GM21717 (cell line): ENCODE measurements around the gene FN1.

Experiments used
- ATAC-seq: cut with Tn5 transposase; IDR thresholded peaks from one replicate; pipeline ENCODE4 v1.9.1; 2021; ENCODE audit warnings: mild to moderate bottlenecking, moderate library complexity; ENCODE audit not compliant: unreplicated experiment

FN1 gene

DNA sequence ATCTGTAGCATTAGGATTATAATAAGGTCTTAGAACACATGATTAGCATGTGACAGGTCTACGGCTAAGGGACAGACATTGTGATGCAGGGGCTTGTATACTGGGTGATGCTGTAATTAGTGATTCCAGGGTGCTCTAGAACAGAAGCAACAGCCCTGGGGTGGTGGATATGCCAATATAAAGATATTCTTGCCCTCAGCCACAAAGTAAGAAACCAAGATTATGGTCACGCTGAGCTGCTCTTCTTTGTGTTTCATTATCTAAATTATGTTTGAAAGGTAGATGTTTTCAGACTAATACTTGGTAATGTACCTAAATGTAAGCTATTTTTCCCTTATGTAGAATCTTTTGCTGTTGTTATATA, 45.3 kb downstream of the FN1 start:
- ATAC-seq = no peak

DNA sequence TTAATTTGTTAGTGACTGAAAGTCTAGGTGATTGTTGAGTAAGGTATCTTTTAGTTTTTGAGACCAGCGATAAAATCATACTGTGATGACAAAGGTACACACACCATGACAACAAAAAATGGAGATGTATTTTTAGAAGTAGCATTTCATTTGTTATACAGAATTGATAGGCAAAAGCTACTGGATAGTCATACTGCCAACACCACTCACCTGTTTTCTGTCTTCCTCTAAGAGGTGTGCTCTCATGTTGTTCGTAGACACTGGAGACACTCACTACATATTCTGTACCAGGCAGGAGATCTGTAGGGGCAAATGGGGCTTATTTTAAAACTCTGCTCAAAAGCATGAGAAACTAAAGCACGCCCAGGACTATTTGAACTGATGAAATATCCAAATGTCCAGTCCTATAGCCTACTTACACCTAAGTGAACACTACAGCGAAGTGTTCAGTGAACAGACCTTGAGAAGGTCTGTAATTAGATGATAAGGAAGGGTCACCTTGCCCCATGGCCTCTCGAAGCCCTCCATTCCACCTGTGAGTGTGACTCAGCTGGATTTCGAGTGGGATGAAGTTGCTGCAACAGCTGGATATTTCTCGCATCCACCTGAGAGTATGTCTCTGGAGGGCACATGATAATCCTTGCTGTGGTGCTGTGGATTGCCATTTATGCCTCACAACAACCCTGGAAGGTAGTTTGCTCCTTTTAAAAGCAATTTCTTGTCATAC, 47.7 kb downstream of the FN1 start:
- ATAC-seq = no peak

DNA sequence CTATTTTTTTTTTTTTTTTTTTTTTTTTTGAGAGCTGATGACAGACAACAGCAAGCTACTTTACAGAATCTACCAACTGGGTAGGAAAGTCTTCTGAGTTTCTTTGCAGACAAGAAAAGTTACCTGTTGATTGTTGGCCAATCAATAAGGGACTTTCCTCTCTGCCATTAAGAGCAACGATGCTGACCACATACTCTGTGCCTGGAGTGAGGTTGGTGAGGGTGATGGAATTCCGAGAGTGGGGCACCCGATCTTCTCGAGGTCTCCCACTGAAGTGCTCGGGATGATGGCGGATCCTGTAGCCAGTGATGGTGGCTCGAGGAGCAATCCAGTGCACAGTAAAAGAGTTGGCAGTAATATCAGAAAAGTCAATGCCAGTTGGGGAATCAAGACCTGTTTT, 49.3 kb downstream of the FN1 start:
- ATAC-seq = no peak

DNA sequence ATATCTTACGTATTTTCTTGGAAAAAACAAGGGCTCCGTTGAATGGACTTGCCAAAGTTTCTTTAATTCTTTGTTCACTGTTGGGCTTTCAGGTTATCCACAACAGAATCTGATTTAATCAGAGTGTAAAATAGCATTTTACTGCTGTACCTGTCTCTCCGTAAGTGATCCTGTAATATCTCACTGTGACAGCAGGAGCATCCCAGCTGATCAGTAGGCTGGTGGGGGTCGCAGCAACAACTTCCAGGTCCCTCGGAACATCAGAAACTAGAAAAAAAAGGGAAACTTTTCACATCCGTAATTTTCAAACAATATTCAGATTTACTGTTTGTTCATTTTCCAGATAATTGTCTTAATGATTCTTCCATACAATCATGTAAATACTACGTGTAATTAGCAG, 51.2 kb downstream of the FN1 start:
- no peak for ATAC-seq

DNA sequence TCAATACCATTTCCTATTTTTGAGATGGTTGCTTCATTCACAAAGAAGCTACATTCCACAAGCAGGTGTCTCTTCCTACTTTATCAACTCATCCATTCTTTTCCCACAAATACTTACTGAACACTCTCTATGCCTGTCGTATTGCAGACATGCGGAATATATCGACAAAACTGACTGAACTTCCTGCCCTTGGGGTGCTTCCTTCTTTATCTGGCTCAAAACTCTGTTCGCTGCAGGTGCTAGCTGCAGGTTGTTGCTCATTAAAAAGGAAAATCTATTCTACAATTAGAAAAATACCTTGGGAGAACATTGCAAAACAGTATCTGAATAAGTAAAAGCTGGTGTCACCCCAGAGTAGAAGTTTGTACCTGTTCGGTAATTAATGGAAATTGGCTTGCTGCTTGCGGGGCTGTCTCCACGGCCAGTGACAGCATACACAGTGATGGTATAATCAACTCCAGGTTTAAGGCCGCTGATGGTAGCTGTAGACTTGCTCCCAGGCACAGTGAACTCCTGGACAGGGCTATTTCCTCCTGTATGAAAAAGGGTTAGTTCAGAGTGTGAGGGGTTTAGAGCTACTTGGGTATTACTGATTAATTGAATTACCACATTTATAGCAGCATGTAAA, 52.1 kb downstream of the FN1 start:
- no peak for ATAC-seq

DNA sequence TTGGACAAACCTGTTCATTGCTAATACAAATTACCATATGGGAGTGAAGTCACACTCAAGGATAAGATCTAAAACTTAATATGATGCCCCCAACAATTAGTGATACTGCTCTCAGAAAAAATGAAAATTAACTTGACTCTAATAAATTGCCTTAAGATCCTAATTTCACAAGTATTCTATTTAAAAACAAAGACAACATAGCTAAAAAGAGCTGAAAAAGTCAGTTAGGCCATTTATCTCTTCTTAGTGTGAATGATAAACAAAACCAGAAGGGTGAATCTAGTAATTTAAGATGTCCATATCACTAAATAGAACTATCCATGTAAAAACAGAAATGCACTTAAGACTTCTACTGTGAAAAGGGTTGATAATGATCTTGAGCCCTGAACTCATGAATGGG, 53.4 kb downstream of the FN1 start:
- no peak for ATAC-seq

DNA sequence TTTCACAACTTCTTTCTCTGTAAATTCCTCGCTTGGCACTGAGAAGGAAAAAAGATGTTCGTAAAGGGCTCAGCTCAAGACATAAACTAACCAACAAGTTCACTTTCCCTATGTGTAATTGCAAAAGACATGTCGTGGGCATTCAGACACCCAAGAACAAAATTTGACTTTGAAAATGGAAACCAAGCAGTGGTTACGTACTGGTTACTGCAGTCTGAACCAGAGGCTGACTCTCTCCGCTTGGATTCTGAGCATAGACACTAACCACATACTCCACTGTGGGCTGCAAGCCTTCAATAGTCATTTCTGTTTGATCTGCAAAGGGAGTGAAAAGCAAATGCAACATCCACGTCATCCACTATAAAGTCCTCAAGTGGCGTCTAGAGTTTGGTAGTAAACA, 53.9 kb downstream of the FN1 start:
- no peak for ATAC-seq

DNA sequence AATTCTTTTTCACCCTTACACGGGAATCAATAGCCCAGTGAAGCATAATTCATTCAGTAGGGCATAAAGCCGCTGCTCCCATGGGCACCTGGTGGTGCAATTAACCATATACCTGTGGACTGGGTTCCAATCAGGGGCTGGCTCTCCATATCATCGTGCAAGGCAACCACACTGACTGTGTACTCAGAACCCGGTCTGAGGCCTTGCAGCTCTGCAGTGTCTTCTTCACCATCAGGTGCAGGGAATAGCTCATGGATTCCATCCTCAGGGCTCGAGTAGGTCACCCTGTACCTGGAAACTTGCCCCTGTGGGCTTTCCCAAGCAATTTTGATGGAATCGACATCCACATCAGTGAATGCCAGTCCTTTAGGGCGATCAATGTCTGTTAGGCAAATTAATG, 55.2 kb downstream of the FN1 start:
- ATAC-seq = no peak

DNA sequence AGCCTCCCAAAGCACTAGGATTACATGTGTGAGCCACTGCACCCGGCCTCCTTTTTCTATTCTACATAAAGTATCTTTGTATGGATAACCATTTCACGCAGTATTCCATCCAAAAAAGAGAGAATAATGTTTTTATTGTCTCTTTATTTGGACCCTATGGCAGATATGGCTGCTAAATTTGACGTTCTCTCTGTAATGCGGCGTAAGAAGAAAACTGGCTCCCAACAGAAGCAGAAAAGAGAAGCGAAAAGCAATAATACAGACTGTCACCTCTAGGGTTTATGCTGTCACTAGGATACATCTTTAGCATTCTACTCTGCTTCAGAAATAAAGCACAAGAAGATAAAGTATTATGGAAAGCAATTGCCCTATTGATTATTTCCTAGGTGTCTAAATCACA, 55.9 kb downstream of the FN1 start:
- ATAC-seq = no peak

DNA sequence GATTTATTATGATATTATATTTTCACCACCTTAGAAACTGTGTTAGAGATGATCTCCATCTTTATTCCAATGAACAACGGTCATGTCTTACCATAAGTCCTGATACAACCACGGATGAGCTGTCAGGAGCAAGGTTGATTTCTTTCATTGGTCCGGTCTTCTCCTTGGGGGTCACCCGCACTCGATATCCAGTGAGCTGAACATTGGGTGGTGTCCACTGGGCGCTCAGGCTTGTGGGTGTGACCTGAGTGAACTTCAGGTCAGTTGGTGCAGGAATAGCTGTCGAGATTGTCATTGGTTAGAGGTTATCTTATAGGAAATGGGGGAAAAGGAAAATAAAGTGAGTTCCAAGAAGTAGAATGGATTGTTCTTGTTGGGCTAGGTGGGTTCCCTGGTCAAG, 56.8 kb downstream of the FN1 start:
- ATAC-seq = no peak

DNA sequence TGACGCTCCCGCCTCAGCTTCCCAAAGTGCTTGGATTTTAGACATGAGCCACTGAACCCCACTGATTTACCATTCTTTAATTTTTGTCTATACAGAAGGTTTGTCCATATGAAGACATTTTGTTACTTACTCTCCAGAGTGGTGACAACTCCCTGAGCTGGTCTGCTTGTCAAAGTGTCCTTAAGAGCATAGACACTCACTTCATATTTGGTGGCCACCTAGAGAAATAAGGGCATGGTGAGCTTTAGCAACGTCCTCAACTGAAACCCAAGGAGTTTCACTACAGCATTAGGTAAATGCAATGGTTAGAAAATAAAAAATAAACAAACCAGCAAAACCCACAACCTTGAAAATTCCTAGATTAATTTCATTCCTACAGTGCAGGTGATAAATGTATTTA, 57.8 kb downstream of the FN1 start:
- no peak for ATAC-seq

DNA sequence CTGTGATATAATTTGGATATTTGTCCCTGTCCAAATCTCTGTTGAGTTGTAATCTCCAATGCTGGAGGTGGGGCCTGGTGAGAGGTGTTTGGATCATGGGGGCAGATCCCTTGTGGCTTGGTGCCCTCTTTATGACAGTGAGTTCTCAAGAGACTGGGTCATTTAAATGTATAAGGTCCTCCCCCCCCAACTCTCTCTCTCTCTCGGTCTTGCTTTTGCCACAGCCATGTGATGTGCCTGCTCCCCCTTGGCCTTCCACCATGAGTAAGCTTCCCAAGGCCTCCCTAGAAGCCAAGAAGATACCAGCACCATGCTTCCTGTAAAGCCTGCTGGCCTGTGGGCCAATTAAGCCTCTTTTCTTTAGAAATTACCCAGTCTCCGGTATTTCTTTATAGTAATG, 58.6 kb downstream of the FN1 start:
- no peak for ATAC-seq

DNA sequence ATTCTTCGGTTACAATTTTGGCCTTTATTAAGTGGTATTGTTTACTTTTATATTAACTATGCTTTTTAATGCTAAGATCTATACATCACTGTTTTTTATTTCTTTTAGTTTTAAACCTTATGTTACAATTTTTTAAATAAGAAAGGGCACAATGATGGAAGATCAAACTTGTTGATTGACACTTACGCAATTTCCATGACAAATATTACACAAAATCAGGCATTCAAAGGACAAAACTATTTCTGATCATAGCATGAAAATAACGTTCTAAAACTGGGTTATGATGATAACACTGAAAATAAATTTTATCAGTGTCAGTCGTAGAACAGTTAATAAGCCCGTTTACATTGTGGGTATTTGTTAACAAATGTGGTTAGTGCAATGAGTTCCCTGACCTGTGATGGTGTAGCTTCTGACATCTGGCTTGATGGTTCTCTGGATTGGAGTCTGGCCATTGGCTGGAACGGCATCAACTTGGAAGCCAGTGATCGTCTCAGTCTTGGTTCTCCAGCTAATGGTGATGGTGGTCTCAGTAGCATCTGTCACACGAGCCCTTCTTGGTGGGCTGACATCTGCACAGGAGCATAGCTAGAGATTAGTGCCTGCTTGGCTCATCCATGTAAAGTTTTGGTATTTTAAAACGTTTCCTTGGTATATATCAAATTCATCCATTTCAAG, 59.6 kb downstream of the FN1 start:
- ATAC-seq = no peak

DNA sequence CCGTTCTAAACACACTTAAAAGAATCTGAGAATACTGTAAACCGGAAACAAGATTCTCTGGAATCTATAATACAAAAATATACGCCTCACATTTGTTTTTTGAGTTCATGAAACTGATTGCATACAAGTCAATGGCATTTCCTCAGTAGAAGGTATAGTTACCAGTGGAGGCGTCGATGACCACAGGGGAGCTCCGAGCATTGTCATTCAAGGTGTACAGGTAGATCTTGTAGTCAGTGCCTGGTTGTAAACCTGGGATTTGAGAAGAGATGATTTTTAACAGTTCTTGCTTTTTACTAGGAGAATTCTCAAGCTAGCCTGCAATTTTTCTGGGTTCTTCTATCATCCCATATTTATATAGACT, 60.4 kb downstream of the FN1 start:
- ATAC-seq = no peak

DNA sequence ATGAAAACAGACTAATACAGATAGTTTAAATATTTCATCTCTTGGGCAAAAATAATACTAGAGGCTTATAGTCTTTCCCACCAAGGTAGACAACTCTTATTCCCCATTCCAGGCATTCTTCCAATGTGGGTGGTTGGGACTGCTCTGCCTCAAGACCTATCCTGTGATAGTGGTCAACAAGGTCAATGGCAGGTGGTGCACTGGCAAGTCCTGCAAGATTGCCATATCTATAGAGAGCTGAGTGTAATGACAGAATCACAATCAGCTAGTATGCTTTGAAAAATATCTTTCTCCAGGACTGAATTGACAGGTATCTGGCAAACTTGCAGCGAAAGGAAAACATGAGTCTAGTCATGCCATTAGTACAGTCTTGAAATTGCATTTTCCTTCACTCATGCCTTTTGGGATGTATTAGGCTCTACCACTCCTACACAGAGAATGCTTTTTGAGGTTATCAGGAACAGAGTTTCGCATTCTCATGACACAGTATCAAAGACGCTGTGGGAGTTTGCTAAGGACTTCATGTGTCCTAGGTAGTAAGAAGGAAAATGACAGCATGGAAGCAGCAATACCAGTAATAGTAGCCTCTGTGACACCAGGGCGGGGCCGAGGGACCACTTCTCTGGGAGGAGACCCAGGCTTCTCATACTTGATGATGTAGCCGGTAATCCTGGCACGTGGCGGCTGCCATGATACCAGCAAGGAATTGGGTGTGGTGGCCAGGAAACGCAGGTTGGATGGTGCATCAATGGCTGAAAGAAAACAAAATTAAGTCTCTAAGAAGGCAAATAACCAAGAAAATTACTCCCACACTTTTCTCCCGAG, 61.0 kb downstream of the FN1 start:
- no peak for ATAC-seq

DNA sequence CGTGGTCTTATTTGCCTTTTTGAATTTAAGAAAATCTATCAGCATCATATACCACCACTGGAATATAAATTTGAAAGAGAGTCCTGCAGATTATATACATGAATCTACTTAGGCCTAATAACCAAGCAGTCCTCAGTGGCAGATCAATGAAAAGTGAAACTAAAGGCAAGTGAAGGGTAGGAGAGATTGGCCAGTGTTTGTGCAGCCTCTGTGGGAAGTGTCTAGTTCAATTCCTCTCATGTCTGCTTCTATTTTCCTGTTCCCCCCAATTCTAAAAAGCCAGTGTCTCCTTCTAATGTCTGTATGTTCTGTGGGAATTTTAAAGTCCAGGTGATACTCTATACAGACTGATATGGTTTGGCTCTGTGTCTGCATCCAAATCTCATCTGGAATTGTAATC, 61.9 kb downstream of the FN1 start:
- ATAC-seq = no peak

DNA sequence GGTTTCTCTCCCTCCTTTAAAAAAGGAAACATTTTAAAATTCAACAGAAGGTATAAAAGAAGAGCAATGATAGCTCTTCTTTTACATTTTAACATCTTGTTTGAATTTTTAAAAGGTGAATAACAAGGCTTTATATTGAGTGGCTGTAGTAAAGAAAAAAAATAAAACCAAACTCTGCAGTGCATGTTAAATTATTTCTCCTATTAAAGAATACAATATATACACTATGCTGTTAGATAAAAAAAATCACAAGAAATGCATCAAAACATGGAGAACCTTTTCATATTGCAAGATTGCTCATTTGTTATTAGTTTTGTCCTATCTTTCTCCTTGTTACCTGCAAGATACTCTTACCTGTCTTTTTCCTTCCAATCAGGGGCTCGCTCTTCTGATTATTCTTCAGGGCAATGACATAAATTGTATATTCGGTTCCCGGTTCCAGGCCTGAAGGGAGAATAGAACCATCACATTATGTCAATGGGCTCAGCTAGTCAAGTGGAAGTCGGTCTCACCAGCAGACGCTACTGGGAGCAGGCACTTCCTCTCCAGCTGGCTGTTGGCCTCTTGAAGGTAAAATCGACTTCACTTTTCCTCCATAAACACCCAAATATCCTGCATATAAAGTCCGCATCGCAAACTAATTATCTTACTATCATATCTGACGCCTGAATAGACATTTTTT, 62.8 kb downstream of the FN1 start:
- no peak for ATAC-seq

DNA sequence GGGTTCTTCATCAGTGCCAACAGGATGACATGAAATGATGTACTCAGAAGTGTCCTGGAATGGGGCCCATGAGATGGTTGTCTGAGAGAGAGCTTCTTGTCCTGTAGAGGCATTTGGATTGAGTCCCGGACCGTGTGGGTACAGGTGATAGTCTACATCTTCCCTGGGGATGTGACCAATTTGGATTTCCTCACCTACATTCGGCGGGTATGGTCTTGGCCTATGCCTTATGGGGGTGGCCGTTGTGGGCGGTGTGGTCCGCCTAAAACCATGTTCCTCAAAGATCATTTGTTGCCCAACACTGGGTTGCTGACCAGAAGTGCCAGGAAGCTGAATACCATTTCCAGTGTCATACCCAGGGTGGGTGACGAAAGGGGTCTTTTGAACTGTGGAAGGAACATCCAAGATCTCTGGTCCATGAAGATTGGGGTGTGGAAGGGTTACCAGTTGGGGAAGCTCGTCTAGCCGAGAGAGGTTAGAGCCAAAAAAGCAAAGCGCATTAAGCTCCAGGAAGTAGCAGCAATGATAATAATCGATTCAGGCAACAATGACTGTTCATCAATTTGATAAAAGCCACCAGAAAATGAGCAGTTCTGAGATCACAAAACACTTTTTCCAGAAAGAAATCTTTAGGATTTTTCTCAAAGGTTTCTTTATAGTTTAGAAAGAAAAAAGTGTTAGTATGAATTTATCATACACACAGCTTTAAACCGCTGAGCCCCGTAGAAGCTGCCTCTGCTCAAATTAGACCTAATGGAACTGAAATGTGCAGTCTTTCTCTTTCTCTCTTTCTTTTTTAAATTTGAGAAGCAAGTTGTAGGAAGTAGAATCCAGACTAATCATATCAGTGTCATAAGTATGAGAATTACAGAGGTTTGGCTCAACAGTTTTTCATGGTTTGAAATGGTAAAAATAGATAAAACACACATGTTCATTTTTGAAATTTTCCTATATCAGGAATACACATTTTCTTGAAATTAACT, 63.7 kb downstream of the FN1 start:
- no peak for ATAC-seq

DNA sequence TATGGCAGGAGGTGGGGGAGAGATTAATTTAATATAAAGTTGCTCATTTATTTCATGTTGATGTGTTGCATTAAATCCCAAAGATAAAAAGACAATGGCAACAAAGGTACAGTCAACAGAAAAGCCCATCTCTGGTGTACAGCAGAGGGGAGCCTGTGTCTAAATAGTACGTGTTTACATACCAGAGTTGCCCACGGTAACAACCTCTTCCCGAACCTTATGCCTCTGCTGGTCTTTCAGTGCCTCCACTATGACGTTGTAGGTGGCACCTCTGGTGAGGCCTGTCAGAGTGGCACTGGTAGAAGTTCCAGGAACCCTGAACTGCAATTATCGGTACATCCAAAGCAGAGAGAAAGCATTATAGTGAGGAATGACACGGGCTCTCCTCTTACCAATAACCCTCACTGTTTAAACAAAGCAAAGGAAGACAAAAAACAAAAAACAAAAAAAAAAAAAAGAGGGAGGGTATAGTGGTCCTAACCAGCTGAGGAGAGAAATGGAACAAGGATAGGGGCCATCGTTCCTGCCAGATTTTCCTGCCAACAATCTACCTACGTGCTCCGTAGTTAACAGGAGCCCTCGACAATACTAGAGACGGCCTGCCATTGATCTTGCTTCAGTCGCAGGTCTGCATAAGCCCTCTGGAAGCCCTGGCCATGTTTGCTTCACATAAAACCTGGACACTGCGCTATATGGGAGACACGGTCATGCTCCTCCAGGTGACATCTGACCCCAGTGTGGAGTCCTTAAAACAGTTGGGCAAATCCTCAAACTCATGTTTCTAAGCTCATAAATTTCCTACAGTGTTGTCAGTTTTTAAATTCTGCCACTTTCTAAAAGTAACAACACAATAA, 65.5 kb downstream of the FN1 start:
- no peak for ATAC-seq
